C4-2B (cell line): ENCODE measurements around the gene SNX21.
A peak's percentile ranks its signal among the peaks of the same experiment; 100 is the strongest.

ENCODE experiments used
- H3K27ac ChIP-seq: fragments of 450-650 bp; 2 replicates; pipeline ENCODE4 v1.5.1; 2017
- CTCF ChIP-seq: fragments of 450-650 bp; conservative IDR thresholded peaks from 2 replicates; pipeline ENCODE4 v1.5.1; 2017; ENCODE audit warnings: mild to moderate bottlenecking
- ZFX ChIP-seq: fragments of 450-650 bp; IDR thresholded peaks from 2 replicates; pipeline ENCODE4 v1.6.1; 2017

Gene SNX21

GRCh38 chr20:45887346-45887715 lies 53.7 kb downstream of the SNX21 start, which contains the start of gene SPATA25:
TSS of gene SPATA25 (minus strand) at chr20:45887622. CDS start at chr20:45887590, 32 bp downstream.
- TF ChIP-seq CTCF (no peak), ZFX (no peak)
- H3K27ac ChIP-seq = no peak within 1 kb of the TSS

GRCh38 chr20:45888681-45889080 lies 55.1 kb downstream of the SNX21 start:
- H3K27ac ChIP-seq = no peak overlapping the region
- TF ChIP-seq CTCF (no peak), ZFX (no peak)

GRCh38 chr20:45890077-45890984 lies 56.7 kb downstream of the SNX21 start:
- H3K27ac ChIP-seq = peak overlapping the region; percentile 78

GRCh38 chr20:45890985-45891983 lies 57.7 kb downstream of the SNX21 start, which contains the start of the genes CTSA and NEURL2:
TSS of gene CTSA (plus strand) at chr20:45891335. CDS start at chr20:45891569, 234 bp downstream.
TSS of gene NEURL2 (minus strand) at chr20:45891208. CDS start at chr20:45890991, 217 bp downstream.
- TF ChIP-seq CTCF (no peak), ZFX (no peak)
- peak within 1 kb of the TSS; percentile 78 for H3K27ac ChIP-seq

More at GRCh38 chr20:45890077-45890984, 56.7 kb downstream of the SNX21 start:
- no peak for TF ChIP-seq ZFX
- no peak for TF ChIP-seq CTCF

GRCh38 chr20:45892049-45892825 lies 58.6 kb downstream of the SNX21 start:
- no peak for TF ChIP-seq ZFX
- peak overlapping the region; percentile 78; the same call in 1 of the 2 replicates for H3K27ac ChIP-seq
